GM10266 (cell line): ENCODE measurements around the gene SENP1.
"Not testable (repeated sequence)": the region's sequence is repeated elsewhere in the genome, so short reads cannot be mapped to it uniquely, and the experiment has no call there.

ENCODE experiments used
- DNase-seq: peaks from one replicate; pipeline ENCODE4 v3.0.0; 2012; ENCODE audit errors: extremely low spot score
- CTCF ChIP-seq: IDR thresholded peaks from 2 replicates; pipeline ENCODE4 v1.5.1; 2012; ENCODE audit warnings: mild to moderate bottlenecking, low read depth; ENCODE audit not compliant: control insufficient read depth, insufficient read depth; ENCODE audit errors: missing control alignments

Gene SENP1

GRCh38 chr12:48132826-48133225 lies 26.9 kb upstream of the SENP1 start:
- no peak for DNase-seq
- no peak for TF ChIP-seq CTCF

GRCh38 chr12:48131517-48131916 lies 25.6 kb upstream of the SENP1 start:
- no peak for DNase-seq
- no peak for TF ChIP-seq CTCF

- TF ChIP-seq CTCF = no peak
- no peak for DNase-seq
Observed at GRCh38 chr12:48129376-48129775, 23.5 kb upstream of the SENP1 start.

GRCh38 chr12:48128800-48129199 lies 22.9 kb upstream of the SENP1 start:
- TF ChIP-seq CTCF = no peak
- no peak for DNase-seq

GRCh38 chr12:48126953-48127630 lies 21.2 kb upstream of the SENP1 start:
- TF ChIP-seq CTCF = no peak
- no peak for DNase-seq

GRCh38 chr12:48125985-48126384 lies 20.1 kb upstream of the SENP1 start:
- no peak for DNase-seq
- TF ChIP-seq CTCF = no peak

- DNase-seq = not testable (repeated sequence)
Observed at GRCh38 chr12:48125542-48125941, 19.7 kb upstream of the SENP1 start.

GRCh38 chr12:48123169-48123568 lies 17.3 kb upstream of the SENP1 start:
- no peak for TF ChIP-seq CTCF
- DNase-seq = no peak
